GM19023 (cell line): ENCODE data around the gene TM9SF2.
A peak's percentile ranks its signal among the peaks of the same experiment; 100 is the strongest.
"Not testable (repeated sequence)": the region's sequence is repeated elsewhere in the genome, so short reads cannot be mapped to it uniquely, and the experiment has no call there.

ENCODE experiments used
- ATAC-seq: cut with Tn5 transposase; IDR thresholded peaks from one replicate; pipeline ENCODE4 v1.9.1; 2021; ENCODE audit warnings: mild to moderate bottlenecking, moderate library complexity; ENCODE audit not compliant: unreplicated experiment

Gene TM9SF2

DNA sequence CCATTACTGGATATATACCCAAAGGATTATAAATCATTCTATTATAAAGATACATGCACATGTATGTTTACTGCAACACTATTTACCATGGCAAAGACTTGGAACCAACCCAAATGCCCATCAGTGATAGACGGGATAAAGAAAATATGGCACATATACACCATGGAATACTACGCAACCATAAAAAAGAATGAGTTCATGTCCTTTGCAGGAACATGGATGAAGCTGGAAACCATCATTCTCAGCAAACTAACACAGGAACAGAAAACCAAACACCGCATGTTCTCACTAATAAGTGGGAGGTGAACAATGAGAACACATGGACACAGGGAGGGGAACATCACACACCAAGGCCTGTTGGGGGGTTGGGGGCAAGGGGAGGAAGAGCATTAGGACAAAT is 9.5 kb upstream of the TM9SF2 start:
- not testable (repeated sequence) for ATAC-seq

DNA sequence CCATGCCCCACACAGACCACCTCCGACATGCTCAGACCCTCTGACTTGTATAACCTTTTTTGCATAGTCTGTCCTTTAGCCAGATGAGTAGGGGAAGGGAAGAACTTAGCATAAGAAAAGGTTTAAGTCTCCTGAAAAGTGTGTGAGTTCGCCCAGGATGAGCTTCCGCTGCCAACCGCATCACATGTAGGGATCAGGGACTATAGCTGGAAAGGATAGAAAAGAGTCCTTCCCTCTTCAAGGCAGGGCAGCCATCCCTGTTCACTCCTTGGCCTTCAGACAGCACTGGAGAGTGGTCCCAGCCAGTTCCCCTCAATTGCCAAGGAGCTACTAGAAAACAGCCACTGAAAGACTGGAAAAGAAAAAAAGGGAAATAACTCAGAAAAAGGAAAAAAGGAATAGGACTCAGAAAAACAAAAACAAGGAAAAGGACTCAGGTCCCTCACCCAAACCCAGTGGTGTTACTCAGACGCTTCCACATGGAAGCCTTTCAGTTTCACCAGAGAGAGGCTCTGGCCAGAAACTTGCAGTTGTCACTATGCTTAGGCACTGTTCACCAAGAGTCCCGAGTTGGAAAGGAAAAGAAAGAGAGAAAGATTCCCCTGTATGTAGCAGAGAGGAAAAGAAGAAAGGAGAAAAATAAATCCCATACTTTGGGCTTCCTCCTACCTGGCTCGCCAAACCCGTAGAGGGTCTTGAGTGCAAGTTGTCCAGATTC is 5.6 kb upstream of the TM9SF2 start:
- no peak for ATAC-seq

DNA sequence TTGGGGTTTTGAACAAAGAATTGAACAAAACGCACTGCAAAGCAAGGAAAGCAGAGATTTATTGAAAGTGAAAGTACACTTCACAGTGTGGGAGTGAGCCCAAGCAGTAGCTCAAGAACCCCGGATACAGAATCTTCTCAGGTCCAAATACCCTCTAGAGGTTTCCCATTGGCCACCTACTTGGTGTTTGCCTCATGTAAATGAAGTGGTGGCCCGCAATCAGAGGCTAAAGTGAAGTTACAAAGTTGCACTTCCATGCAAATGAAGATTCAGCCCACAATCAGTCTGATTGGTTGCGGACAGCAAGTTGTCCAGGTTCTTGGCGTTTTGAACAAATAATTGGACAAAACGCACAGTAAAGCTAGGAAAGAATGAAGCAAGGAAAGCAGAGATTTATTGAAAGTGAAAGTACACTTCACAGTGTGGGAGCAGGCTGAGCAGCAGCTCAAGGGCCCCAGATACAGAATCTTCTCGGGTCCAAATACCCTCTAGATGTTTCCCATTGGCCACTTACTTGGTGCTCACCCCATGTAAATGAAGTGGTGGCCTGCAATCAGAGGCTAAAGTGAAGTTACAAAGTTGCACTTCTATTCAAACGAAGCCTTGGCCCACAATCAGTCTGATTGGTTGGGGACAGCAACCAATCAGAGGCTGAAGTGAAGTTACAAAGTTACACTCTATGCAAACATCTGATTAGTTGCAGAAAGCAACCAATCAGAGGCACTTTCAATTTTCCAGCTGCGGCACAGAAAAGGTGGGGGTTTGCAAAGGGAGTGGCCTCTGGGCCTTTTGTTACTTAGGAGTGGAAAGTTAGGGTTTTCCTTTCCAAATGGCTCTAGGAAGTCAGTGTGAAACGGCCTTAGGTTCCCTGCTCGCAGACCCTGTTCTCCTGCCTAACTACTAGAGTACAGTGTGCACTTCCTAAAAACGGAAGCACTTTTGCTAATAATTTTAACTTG is 4.8 kb upstream of the TM9SF2 start:
- peak; percentile 19 for ATAC-seq

DNA sequence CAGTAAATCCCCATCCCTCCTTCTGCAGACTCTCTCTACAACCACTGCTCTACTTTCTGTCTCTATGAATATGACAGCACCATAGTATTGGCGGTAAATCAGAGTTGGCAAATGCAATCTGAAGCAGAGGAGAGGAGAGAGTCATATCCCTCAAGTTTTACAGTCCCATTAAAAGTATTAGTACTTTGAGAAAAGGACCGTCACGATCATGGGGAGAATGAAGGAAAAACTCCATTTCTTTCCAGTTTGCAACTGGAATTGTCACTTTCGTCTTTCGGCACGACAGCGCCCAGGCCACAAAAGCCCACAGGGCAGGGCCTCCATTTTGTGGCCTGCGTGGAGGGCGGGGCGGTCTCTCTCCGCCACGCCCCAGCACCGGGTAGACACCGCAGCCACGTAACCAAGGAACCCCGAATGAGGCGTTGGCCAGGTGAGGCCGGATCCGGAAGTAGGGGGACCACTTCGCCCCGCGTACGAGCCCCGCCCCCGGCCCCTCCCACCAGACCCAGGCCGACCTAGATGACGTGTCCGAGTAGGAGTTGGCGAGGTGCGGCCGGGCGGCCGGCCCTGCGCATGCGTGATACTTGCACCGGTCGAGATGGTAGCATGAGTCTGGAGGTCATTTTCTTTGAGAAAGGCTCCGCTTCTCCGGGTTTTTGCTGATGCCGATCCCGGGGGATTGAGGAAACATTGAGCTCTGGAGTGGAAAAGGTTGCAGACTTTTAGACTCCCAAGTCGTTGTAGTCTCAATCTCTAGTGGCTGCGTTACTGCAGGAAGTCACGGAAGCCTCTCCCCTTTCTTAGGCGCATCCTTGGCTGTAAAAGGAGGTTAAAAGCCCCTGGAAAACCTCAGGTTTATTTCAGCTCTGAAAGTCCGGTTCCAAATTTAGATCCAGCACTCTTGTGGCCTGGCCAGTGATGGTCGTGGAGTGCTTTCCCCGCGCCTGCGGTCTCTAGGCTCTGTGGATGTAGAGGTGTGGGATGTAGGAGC is 2.8 kb upstream of the TM9SF2 start:
- ATAC-seq = peak; percentile 53

DNA sequence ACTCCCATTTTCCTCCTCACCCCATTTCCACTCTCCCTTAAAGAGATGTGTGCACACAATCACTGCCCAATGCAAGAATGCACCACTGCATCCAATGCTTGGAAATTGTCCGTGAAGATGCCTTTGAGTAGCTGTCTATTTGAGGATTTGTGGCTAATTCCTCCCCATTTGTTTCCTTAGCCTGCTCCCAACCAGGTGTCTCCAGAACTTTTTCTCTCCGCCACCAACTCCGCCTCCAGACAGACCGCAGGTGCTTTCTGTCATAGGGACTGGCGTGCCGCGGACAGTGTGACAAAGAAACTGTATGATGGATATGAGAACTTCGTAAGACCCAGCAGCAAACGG is 461 bp upstream of the TM9SF2 start:
- peak; percentile 11 for ATAC-seq

DNA sequence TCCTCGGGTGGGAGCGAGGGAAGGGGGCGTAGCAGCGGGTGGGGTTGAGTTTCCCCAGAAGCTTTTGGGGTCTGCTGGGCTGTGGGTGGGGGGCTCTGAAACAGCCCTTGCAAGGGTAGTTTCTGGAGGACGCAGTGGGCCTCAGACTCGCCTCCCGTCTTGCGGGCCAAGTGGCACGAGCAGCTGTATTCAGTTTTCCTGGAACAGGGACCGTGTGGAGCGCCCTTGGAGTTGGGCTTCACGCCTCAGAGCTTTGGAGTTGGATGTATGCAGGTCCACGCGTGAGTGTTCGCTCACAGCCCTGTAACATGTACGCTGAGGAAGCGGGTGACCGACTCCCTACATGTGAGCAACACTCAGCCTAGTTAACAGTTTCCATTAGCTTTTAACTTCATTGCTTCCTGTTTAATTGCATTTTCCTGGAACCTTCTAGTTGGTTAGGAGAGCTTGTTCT is 603 bp downstream of the TM9SF2 start:
- ATAC-seq = no peak

DNA sequence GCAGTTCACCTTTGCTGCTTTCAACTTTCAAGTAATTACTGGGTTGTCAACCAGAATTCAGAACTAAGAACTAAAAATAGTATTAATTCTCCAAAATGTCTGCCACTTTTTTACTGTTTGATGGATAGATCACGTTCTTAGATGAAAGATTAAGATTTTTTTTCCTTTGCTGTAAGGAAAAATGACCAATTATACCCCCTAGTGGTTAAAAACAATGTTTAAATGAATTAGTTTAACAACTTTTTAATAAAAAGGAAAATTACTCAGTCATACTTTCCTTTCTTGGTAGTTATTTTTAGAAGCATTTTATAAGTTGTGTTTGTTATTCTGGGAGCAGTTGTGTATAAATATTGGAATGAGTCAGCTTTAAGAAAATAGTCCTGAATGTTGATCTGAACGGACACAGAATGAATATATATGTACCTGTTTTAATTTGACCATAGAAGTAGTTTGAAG is 4.6 kb downstream of the TM9SF2 start:
- ATAC-seq = no peak

DNA sequence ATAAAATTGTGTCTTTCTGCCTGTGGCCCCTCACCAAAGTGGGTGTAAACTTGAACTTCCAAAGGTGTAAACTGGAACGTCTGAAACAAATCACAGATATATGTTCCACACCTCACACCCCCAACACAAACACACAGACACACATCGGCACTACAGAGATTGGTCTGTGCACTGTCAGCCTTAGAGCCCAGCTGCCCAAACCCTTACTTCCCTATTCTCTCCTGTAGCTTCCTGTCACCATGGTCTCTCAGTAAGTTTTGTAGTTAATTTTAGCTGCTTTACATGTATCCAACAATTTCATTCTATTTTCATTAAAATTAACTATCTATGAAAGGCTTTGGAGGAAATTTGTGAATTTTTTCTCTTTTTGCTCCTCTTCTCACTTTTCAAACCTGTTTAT is 5.4 kb downstream of the TM9SF2 start:
- ATAC-seq = peak; percentile 77

DNA sequence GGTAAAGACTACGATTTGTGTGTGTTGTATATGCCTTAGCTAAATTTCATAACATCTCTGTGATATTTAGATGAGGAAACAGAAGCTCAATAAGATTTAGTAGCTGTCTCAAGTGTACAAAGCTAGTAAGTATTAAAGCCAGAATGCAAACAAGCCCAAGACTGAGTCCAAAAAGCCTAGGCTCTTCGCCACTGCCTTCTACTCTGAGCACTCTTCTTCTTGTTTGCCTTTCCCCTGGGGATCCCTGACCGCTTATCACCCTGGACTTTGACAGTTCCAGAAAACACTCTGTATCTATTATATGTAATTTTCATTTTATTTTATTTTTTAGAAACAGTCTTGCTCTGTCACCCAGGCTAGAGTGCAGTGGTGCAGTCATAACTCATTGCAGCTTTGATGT is 5.8 kb downstream of the TM9SF2 start:
- no peak for ATAC-seq

DNA sequence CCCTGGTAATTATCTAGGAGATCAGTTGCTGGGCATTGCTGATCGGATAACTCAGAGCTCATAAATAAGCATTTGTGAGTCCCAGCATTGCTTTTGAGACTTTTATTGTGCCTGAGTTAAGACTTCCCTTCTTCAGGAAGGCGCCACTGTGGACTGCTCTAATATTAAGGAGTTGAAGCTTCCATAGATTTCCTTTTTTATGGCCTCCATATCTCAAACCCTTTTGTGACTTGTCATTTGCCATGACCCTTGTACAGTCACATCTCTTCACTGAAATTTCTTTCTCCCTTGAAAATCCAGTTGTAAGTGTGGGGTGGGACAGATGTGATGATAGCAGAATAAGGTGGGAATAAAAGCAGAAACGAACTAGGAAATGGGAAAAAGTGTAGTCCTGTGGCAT is 6.3 kb downstream of the TM9SF2 start:
- ATAC-seq = no peak

DNA sequence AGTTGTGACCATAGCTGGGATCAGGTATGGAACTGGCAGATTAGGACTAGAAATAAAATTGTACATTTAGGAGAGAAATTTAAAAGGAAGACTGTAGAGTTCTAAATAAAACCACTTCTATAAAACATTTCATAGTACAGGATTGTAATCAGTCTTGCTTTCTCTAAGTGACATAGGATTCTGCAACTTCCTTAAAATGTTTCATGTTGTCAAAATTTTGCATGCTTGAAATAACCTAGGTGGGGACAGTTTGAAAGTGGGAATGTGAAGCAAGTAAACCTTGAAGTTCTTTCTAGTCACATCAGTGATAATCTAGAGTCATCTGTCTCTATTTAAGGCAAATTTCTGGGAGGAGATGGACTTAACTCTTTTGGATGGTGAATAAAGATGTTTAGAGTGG is 6.7 kb downstream of the TM9SF2 start:
- no peak for ATAC-seq

DNA sequence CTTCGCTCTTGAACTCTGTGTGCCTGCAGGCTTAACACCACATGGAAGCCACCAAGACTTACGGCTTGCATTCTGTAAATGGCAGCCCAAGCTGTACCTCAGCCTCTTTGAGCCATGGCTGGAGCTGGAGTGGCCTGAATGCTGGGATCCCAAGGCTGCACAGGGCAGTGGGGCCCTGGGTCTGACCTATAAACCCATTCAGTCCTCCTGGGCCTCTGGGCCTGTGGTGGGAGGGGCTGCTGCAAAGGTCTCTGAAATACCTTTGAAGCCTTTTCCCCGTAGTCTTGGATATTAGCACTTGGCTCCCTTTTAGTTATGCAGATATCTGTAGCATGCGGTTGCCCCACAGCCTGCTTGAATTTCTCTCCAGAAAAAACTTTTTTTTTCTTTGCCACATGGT is 8.2 kb downstream of the TM9SF2 start:
- ATAC-seq = no peak

DNA sequence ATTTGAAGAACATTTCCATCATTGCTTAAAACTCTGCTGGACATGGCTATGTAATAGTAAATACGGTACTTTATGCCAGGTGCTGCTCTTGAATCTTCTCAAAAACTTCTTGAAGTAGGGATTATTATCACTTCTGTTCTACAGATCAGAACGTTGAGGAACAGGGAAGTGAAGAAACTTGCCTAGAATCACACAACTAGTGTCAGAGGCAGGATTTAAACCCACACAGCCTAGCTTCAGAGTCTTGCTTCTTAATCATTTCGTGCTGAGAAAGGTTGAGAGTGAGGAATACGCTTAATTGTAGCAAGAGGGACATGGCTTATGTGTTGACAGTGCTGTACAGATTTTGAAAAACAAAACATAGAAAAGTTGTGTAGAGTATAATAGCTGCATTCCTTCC is 13.5 kb downstream of the TM9SF2 start:
- ATAC-seq = no peak

DNA sequence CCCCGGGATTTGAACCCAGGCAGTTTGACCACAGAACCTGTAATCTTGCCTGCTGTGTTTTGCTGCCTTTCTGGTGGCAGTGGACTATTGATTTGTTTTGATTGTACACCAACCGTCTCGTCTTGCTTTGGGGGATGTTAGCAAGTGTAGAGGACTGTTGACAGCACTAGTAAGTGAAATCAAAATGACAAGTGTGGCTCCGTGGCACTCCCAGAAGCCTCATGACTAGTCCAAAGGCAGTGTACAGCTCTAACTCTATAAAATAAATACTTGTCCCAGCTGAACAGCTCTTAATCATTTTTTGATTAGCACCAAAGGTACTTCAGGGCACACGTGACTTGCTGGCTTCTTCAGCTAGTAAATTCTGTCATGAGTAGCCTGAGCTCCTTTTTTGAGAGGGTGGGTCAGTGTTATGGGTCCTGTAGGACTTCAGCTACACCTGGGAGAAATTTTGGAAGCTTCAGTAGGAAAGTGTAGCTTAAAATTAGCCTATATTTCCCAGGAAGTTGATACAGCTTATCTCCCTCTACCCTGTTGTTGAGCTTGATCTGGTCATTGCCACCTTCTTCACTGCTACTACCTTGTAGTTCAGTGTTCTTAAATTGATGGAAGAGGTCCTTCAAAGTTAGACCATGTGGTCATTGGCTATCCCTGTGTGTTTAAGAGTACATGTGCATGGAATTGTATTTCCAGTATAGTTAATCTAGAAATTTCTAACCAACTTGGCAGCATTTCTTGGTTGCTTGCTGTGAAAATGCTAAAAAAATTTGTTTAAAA is 15.1 kb downstream of the TM9SF2 start:
- ATAC-seq = no peak

DNA sequence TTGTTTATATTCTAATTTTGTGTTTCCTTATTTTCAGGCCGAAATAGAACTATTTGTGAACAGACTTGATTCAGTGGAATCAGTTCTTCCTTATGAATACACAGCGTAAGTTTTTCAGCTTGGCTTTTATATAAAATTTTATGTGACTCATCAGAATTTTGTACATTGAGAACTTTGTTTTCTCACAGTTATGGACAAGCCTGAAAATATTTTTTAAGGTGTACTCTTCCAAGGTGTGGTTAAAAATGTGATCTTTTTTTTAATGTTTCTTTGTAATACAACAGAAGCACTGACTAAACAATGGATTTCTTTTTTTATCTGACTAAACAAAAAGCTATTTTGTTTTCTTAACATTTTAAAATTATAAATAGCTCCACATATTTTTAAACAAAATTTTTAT is 16.3 kb downstream of the TM9SF2 start:
- no peak for ATAC-seq

DNA sequence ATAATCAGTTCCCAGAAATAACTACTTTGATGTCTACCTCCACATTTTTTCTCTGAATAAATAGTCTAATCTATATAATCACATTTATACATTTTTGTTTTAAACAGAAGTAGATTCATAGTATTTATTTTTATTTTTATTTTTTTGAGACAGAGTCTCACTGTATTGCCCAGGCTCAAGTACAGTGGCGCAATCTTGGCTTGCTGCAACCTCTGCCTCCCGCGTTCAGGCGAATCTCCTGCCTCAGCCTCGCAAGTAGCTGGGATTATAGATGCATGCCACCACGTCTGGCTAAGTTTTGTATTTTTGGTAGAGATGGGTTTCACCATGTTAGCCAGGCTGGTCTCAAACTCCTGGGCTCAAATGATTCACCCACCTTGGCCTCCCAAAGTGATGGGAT is 16.7 kb downstream of the TM9SF2 start:
- ATAC-seq = no peak

DNA sequence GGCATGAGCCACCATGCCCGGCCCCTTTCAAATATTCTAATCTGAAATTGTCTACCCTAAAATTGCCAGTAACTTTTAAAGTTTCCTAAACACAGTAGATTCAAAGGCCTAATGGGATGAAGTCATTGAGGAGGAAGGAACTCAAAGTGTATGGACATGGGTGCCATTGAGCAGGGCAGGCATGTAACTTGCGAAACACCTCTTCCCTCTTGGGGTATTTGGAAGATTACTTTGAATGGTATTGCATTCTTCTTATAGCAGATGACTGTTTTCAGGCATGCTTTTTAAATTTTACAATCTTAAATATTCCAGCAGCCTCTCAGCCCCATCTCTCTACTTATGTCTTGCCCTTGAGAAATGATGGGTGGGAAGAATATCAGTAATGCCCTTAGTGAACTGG is 21.0 kb downstream of the TM9SF2 start:
- ATAC-seq = no peak

DNA sequence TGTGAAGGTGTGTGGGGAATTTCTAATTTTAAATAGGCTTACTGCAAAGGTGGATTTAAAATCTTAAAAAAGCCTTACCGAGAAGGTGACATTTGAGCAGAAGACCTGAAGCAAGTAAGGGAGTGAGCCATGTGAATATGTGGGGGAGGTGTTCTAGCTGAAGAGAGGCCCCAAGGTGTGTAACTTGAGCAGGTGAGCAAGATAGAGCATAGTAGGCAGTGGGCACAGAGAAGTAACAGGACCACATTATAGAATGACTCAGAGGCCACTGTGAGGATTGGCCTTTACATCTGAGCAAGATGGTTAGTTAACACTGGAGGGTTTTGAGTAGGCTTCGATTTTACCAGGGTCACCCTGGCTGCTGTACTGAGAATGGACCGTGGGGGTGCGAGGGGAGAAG is 22.6 kb downstream of the TM9SF2 start:
- ATAC-seq = no peak

DNA sequence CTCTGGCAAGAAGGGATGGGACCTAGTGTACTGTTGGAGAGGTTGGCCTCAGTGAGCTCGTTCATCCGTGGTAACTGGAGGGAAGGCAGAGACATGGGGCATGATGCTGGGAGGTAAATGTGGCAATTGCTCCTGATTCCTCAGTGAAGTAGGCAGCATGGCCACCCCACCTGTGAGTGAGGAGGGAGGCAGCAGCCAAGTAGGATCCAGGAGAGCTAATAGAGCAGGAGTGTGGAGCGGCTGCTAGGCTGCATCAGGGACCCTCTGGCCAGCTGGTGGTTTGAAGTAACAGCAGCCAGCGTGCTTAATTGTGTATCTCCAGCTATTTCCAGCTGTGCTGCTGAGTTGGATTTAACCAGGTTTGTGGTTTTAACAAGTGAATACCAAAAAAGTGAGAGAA is 24.7 kb downstream of the TM9SF2 start:
- ATAC-seq = no peak

DNA sequence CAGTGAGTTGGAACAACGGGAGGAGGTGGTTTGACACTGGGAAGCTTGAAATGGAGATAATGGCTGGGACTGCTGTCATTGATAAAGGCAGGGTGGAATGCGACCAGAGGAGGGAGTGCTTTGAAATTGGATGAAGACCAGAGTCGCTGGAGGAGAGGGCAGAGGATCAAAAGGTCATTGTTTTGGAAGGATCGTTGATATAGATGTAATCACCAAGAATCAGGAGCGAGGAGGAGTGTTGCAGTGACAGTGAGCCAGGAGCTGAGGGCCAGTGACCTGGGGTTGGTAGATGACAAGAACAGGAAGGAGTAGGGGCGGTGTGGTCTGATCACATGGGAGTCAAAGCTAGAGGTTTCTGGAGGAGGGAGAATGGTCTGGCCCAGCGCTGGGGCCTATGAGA is 25.3 kb downstream of the TM9SF2 start:
- no peak for ATAC-seq
